WERI-Rb-1 (cell line): Measurements from ENCODE around the gene PPP2R2B.

ENCODE experiments used
- DNase-seq: peaks from one replicate; pipeline ENCODE4 v3.0.0-alpha.2; 2020
- H3K27ac ChIP-seq: fragments of 250-450 bp; sonication (Bioruptor Pico); 2 replicates; pipeline ENCODE4 v1.5.1; 2020; ENCODE audit warnings: mild to moderate bottlenecking, moderate library complexity
- H3K27me3 ChIP-seq: fragments of 250-450 bp; sonication (Bioruptor Pico); 2 replicates; pipeline ENCODE4 v1.5.1; 2021; ENCODE audit warnings: mild to moderate bottlenecking, low read depth, moderate library complexity; ENCODE audit not compliant: insufficient read depth, severe bottlenecking
- H3K36me3 ChIP-seq: fragments of 250-450 bp; sonication (Bioruptor Pico); 2 replicates; pipeline ENCODE4 v1.5.1; 2020; ENCODE audit warnings: mild to moderate bottlenecking, moderate library complexity
- H3K4me3 ChIP-seq: 2 replicates; pipeline ENCODE4 v1.5.1; 2011; ENCODE audit warnings: low read depth, mild to moderate bottlenecking, control low read depth, low read length
- H3K9me3 ChIP-seq: fragments of 250-450 bp; sonication (Bioruptor Pico); 2 replicates; pipeline ENCODE4 v1.5.1; 2021; ENCODE audit warnings: mild to moderate bottlenecking, moderate library complexity; ENCODE audit not compliant: severe bottlenecking
- CTCF ChIP-seq: IDR thresholded peaks from 2 replicates; pipeline ENCODE4 v1.5.1; 2011; ENCODE audit warnings: low read depth, mild to moderate bottlenecking, control low read depth, inconsistent platforms, low read length

Gene PPP2R2B

GRCh38 chr5:146860213-146860893, 18.2 kb downstream of the PPP2R2B start:
- Histone ChIP-seq H3K27me3 (no peaks in the 10 kb centered on the region), H3K36me3 (no peaks in the 10 kb centered on the region), H3K9me3 (no peaks in the 10 kb centered on the region), H3K4me3 (no peak overlapping the region), H3K27ac (no peak overlapping the region)
- no peak for DNase-seq
- TF ChIP-seq CTCF, result no peak

- TF ChIP-seq CTCF, result no peak
- Histone ChIP-seq H3K27ac (no peak overlapping the region), H3K36me3 (no peaks in the 10 kb centered on the region), H3K9me3 (no peaks in the 10 kb centered on the region), H3K27me3 (no peaks in the 10 kb centered on the region), H3K4me3 (no peak overlapping the region)
- no peak for DNase-seq
Observed at GRCh38 chr5:146852089-146852488, 26.5 kb downstream of the PPP2R2B start.

GRCh38 chr5:146851133-146851532, 27.4 kb downstream of the PPP2R2B start:
- DNase-seq, result no peak
- H3K27ac ChIP-seq, result no peak overlapping the region
- H3K9me3 ChIP-seq, result no peaks in the 10 kb centered on the region
- no peaks in the 10 kb centered on the region for H3K36me3 ChIP-seq
- H3K4me3 ChIP-seq, result no peak overlapping the region
- no peak for TF ChIP-seq CTCF
- H3K27me3 ChIP-seq, result no peaks in the 10 kb centered on the region

- TF ChIP-seq CTCF, result no peak
- Histone ChIP-seq H3K9me3 (no peaks in the 10 kb centered on the region), H3K36me3 (no peaks in the 10 kb centered on the region), H3K4me3 (no peak overlapping the region), H3K27me3 (no peaks in the 10 kb centered on the region), H3K27ac (no peak overlapping the region)
- no peak for DNase-seq
Observed at GRCh38 chr5:146849694-146850303, 28.8 kb downstream of the PPP2R2B start.

- Histone ChIP-seq H3K9me3 (no peaks in the 10 kb centered on the region), H3K27ac (no peak overlapping the region), H3K27me3 (no peaks in the 10 kb centered on the region), H3K36me3 (no peaks in the 10 kb centered on the region), H3K4me3 (no peak overlapping the region)
- no peak for DNase-seq
- no peak for TF ChIP-seq CTCF
Observed at GRCh38 chr5:146848133-146848532, 30.4 kb downstream of the PPP2R2B start.

- no peak overlapping the region for H3K27ac ChIP-seq
- no peak for TF ChIP-seq CTCF
Observed at GRCh38 chr5:146840016-146840415, 38.5 kb downstream of the PPP2R2B start.

More at GRCh38 chr5:146840016-146840415, 38.5 kb downstream of the PPP2R2B start:
- H3K36me3 ChIP-seq, result no peaks in the 10 kb centered on the region
- no peak overlapping the region for H3K4me3 ChIP-seq
- DNase-seq, result no peak
- peaks cover 2% of the 10 kb centered on the region for H3K9me3 ChIP-seq
- H3K27me3 ChIP-seq, result no peaks in the 10 kb centered on the region
